IMR-90 (cell line): ENCODE data around the gene TMUB2. TPM values are rescaled to one million over a fixed set of nuclear protein-coding genes. Genes with fewer than 3 reads are reported as not detected.

Experiments used
- ATAC-seq: fragments of 200-7000 bp; cut with Tn5 transposase; 2 replicates; pipeline ENCODE4 v1.9.1; 2020; ENCODE audit warnings: low read depth, mild to moderate bottlenecking, moderate library complexity
- BruUV-seq: library from RNA; stranded (reverse); fragments of 400-500 nt; replicated peaks from 2 replicates; lab custom pipeline; 2021; lab: Mats Ljungman, UMichigan
- CTCF ChIA-PET: fragments of 300-600 bp; formaldehyde crosslinking; extraction: SDS; loops from one replicate; lab custom pipeline; 2021; ENCODE audit warnings: antibody characterized with exemption; lab: Yijun Ruan, JAX
- POLR2A ChIA-PET: fragments of 300-600 bp; sonication (Branson Sonifier 250); formaldehyde crosslinking; loops from one replicate; lab custom pipeline; 2022; ENCODE audit warnings: antibody characterized with exemption; ENCODE audit not compliant: unreplicated experiment; lab: Charles Lee
- DNase-seq: peaks from one replicate; pipeline ENCODE4 v3.0.0; 2013
- H2AFZ ChIP-seq: replicated peaks from 2 replicates; pipeline ENCODE3; 2013; ENCODE audit warnings: low read length, mild to moderate bottlenecking; ENCODE audit not compliant: poor library complexity
- H2AK5ac ChIP-seq: 2 replicates; pipeline ENCODE4 v1.6.1; 2013; ENCODE audit warnings: low read depth, low read length, inconsistent platforms
- H2AK9ac ChIP-seq: replicated peaks from 2 replicates; pipeline ENCODE3; 2013; ENCODE audit warnings: mild to moderate bottlenecking, low read depth, low read length, moderate library complexity; ENCODE audit not compliant: poor library complexity
- H2BK120ac ChIP-seq: 2 replicates; pipeline ENCODE4 v1.6.1; 2013; ENCODE audit warnings: low read depth, low read length, inconsistent platforms
- H2BK15ac ChIP-seq: 3 replicates; pipeline ENCODE4 v1.6.1; 2013; ENCODE audit warnings: low read depth, low read length, inconsistent platforms
- H2BK20ac ChIP-seq: 2 replicates; pipeline ENCODE4 v1.6.1; 2013; ENCODE audit warnings: low read depth, mild to moderate bottlenecking, inconsistent platforms, low read length, moderate library complexity
- H2BK5ac ChIP-seq: 2 replicates; pipeline ENCODE4 v1.6.1; 2013; ENCODE audit warnings: mild to moderate bottlenecking, low read depth, low read length, inconsistent platforms; ENCODE audit not compliant: poor library complexity, severe bottlenecking
- H3K14ac ChIP-seq: replicated peaks from 2 replicates; pipeline ENCODE4 v1.6.1; 2013; ENCODE audit warnings: low read depth, low read length, inconsistent platforms
- H3K18ac ChIP-seq: 2 replicates; pipeline ENCODE4 v1.6.1; 2013; ENCODE audit warnings: low read depth, low read length, control low read depth
- H3K23ac ChIP-seq: 2 replicates; pipeline ENCODE4 v1.6.1; 2013; ENCODE audit warnings: low read depth, low read length, inconsistent platforms
- H3K27ac ChIP-seq: 2 replicates; pipeline ENCODE4 v1.5.1; 2013; ENCODE audit warnings: mild to moderate bottlenecking, control low read depth, low read length; ENCODE audit not compliant: insufficient read depth
- H3K27me3 ChIP-seq: 2 replicates; pipeline ENCODE4 v1.6.1; 2013; ENCODE audit warnings: low read length; ENCODE audit not compliant: control insufficient read depth, insufficient read depth
- H3K36me3 ChIP-seq: 2 replicates; pipeline ENCODE4 v1.6.1; 2013; ENCODE audit warnings: low read length, mixed read lengths; ENCODE audit not compliant: control insufficient read depth, insufficient read depth
- H3K4ac ChIP-seq: 2 replicates; pipeline ENCODE4 v1.6.1; 2013; ENCODE audit warnings: low read depth, low read length, inconsistent platforms
- H3K4me1 ChIP-seq: 2 replicates; pipeline ENCODE4 v1.6.1; 2013; ENCODE audit warnings: low read length, mixed read lengths; ENCODE audit not compliant: control insufficient read depth, insufficient read depth
- H3K4me2 ChIP-seq: 2 replicates; pipeline ENCODE4 v1.6.1; 2013; ENCODE audit warnings: low read depth, mild to moderate bottlenecking, control low read depth, low read length, moderate library complexity
- H3K4me3 ChIP-seq: 2 replicates; pipeline ENCODE4 v1.5.1; 2013; ENCODE audit warnings: low read depth, mild to moderate bottlenecking, control low read depth, low read length, moderate library complexity; ENCODE audit not compliant: insufficient read depth
- H3K56ac ChIP-seq: 2 replicates; pipeline ENCODE4 v1.6.1; 2013; ENCODE audit warnings: low read length, inconsistent platforms; ENCODE audit not compliant: insufficient read depth; ENCODE audit errors: extremely low read depth
- H3K79me1 ChIP-seq, 2 experiments: 2 replicates each; pipeline ENCODE4 v1.6.1; 2013; ENCODE audit warnings: low read length in 2 of 2, inconsistent platforms in 1 of 2, low read depth in 1 of 2
- H3K9ac ChIP-seq: 2 replicates; pipeline ENCODE4 v1.6.1; 2013; ENCODE audit warnings: low read depth, low read length, control low read depth
- H3K9me1 ChIP-seq: 2 replicates; pipeline ENCODE4 v1.6.1; 2013; ENCODE audit warnings: low read length, inconsistent platforms; ENCODE audit not compliant: insufficient read depth
- H3K9me3 ChIP-seq: 2 replicates; pipeline ENCODE4 v1.6.1; 2013; ENCODE audit warnings: low read length; ENCODE audit not compliant: control insufficient read depth, insufficient read depth
- H4K20me1 ChIP-seq: 2 replicates; pipeline ENCODE4 v1.6.1; 2013; ENCODE audit warnings: low read length, inconsistent platforms; ENCODE audit not compliant: insufficient read depth
- H4K5ac ChIP-seq: 2 replicates; pipeline ENCODE4 v1.6.1; 2013; ENCODE audit warnings: mild to moderate bottlenecking, low read depth, low read length, control low read depth
- H4K8ac ChIP-seq, 2 experiments: 2 replicates each; pipeline ENCODE4 v1.6.1; 2013; ENCODE audit warnings: low read depth in 2 of 2, low read length in 2 of 2, control low read depth in 1 of 2, inconsistent platforms in 1 of 2
- H4K91ac ChIP-seq: 2 replicates; pipeline ENCODE4 v1.6.1; 2013; ENCODE audit warnings: low read depth, low read length, inconsistent platforms; ENCODE audit not compliant: insufficient read depth
- BHLHE40 ChIP-seq: fragments of 150-350 bp; IDR thresholded peaks from 2 replicates; pipeline ENCODE4 v1.6.1; 2016; ENCODE audit warnings: mild to moderate bottlenecking, low read depth, low read length
- CEBPB ChIP-seq: IDR thresholded peaks from 2 replicates; pipeline ENCODE4 v1.6.1; 2012; ENCODE audit warnings: low read depth, low read length, improper control_type of control experiment
- CHD1 ChIP-seq: IDR thresholded peaks from 2 replicates; pipeline ENCODE4 v1.6.1; 2012; ENCODE audit warnings: low read depth, low read length, improper control_type of control experiment
- CTCF ChIP-seq: conservative IDR thresholded peaks from 2 replicates; pipeline ENCODE4 v1.5.1; 2012; ENCODE audit warnings: mild to moderate bottlenecking, low read depth, low read length, improper control_type of control experiment
- ELK1 ChIP-seq: fragments of 150-350 bp; IDR thresholded peaks from 2 replicates; pipeline ENCODE4 v1.6.1; 2016; ENCODE audit warnings: low read depth, mild to moderate bottlenecking, low read length, moderate library complexity, borderline replicate concordance
- FOS ChIP-seq: fragments of 150-350 bp; IDR thresholded peaks from 2 replicates; pipeline ENCODE4 v1.6.1; 2016; ENCODE audit warnings: low read depth, low read length
- MAFK ChIP-seq: IDR thresholded peaks from 2 replicates; pipeline ENCODE4 v1.6.1; 2012; ENCODE audit warnings: low read depth, low read length, improper control_type of control experiment
- MAZ ChIP-seq: IDR thresholded peaks from 2 replicates; pipeline ENCODE4 v1.6.1; 2012; ENCODE audit warnings: low read depth, mild to moderate bottlenecking, low read length, improper control_type of control experiment, moderate library complexity, borderline replicate concordance
- MXI1 ChIP-seq: IDR thresholded peaks from 2 replicates; pipeline ENCODE4 v1.6.1; 2012; ENCODE audit warnings: low read depth, mild to moderate bottlenecking, low read length, moderate library complexity, borderline replicate concordance
- NFE2L2 ChIP-seq: fragments of 150-350 bp; IDR thresholded peaks from 2 replicates; pipeline ENCODE4 v1.6.1; 2016; ENCODE audit warnings: low read depth, mild to moderate bottlenecking, low read length
- POLR2A ChIP-seq: IDR thresholded peaks from 2 replicates; pipeline ENCODE4 v1.6.1; 2012; ENCODE audit warnings: mild to moderate bottlenecking, low read depth, low read length
- RAD21 ChIP-seq: IDR thresholded peaks from 2 replicates; pipeline ENCODE4 v1.6.1; 2012; ENCODE audit warnings: low read length, improper control_type of control experiment
- SMC3 ChIP-seq: fragments of 150-350 bp; IDR thresholded peaks from 2 replicates; pipeline ENCODE4 v1.6.1; 2016; ENCODE audit warnings: low read depth, mild to moderate bottlenecking, antibody characterized with exemption, low read length, moderate library complexity
- USF2 ChIP-seq: fragments of 150-350 bp; IDR thresholded peaks from 2 replicates; pipeline ENCODE4 v1.6.1; 2017; ENCODE audit warnings: mild to moderate bottlenecking, antibody characterized with exemption, low read length, low read depth
- WGBS, 2 experiments: methylation state at CpG; one replicate each; pipeline versions ENCODE4 v1.1.5 to v1.1.7; 2013; ENCODE audit warnings: missing lambda C conversion rate in 2 of 2; ENCODE audit not compliant: insufficient read length in 1 of 2; ENCODE audit errors: extremely low coverage in 2 of 2; 5-methylcytosine and 5-hydroxymethylcytosine counted together
- dilution Hi-C: fragments of 300-500 bp; cut with HindIII; formaldehyde crosslinking; loops from one replicate; pipeline ENCODE4 v1.14.3; 2018; ENCODE audit warnings: low sequenced_read_pairs; ENCODE audit not compliant: unreplicated experiment
- in situ Hi-C: fragments of 300-500 bp; cut with MboI; formaldehyde crosslinking; loops from 3 replicates; pipeline ENCODE4 v1.14.3; 2019; ENCODE audit warnings: low sequenced_read_pairs, inconsistent platforms, mixed read lengths
- intact Hi-C: fragments of 100-400 bp; cut with micrococcal nuclease; formaldehyde crosslinking; loops from 2 replicates; pipeline ENCODE4 v1.10.0; 2022
- polyA plus RNA-seq, 3 experiments: library from polyadenylated mRNA; depleted of rRNA; stranded (reverse); fragments of >200 nt; gene quantifications; 2 replicates each; pipeline ENCODE4 v1.2.3, GENCODE V29; 2012; ENCODE audit warnings: low replicate concordance in 1 of 3
- total RNA-seq: library from RNA; depleted of rRNA; stranded (reverse); fragments of >200 nt; gene quantifications from 2 replicates; pipeline ENCODE4 v1.2.3, GENCODE V29; 2012

Gene TMUB2
- total and polyA plus RNA-seq, 2 of the 4 experiments (the other 2 are of a cell fraction), result 16.5 to 42.5 TPM

- Histone ChIP-seq H2AK9ac (peak overlapping the region; percentile 100), H3K18ac (peak overlapping the region; percentile 67; the same call in 1 of the 2 replicates), H3K9ac (peak overlapping the region; percentile 66), H3K23ac (peak overlapping the region; percentile 85), H2BK120ac (peak overlapping the region; percentile 68), H3K4ac (peak overlapping the region; percentile 98), H2BK15ac (no peak overlapping the region), H3K9me3 (no peaks in the 10 kb centered on the region), H2AK5ac (peak overlapping the region; percentile 87), H4K20me1 (peaks cover 3% of the 10 kb centered on the region; the same call in 1 of the 2 replicates), H4K5ac (peak overlapping the region; percentile 78), H3K14ac (peak overlapping the region; percentile 95), H2AFZ (peak overlapping the region; percentile 16), H3K79me1 (peaks cover 26 to 51% of the 10 kb centered on the region in 2 experiments; a peak in 3 of 4 replicates), H3K4me2 (peak overlapping the region; percentile 78), H4K91ac (peak overlapping the region; percentile 93), H3K27ac (peak overlapping the region; percentile 96), H3K4me3 (peak overlapping the region; percentile 83), H3K9me1 (peaks cover 6% of the 10 kb centered on the region; the same call in 1 of the 2 replicates), H3K4me1 (peaks cover 14% of the 10 kb centered on the region), H2BK5ac (peak overlapping the region; percentile 85), H3K27me3 (no peaks in the 10 kb centered on the region), H3K56ac (peak overlapping the region; percentile 75), H2BK20ac (no peak overlapping the region; the same call in 1 of the 2 replicates), H3K36me3 (peaks cover 39% of the 10 kb centered on the region), H4K8ac (peak overlapping the region; percentile 64 to 90)
- CTCF ChIA-PET, result interaction anchor here (0.9 to 1.3 kb wide), 3 partner anchors 11 to 147 kb away, joined by 3 read pairs; partner anchors contain the start of gene GRN
- intact Hi-C loops (no loop called here), dilution Hi-C loops (no loop called here), in situ Hi-C loops (no loop called here)
- no TSS peak for BruUV-seq
- ATAC-seq (peak; percentile 2; the same call in 1 of the 2 replicates), DNase-seq (peak; percentile 41)
- POLR2A ChIA-PET, result interaction anchor here (1.1 kb wide), 1 partner anchor 10 kb away, joined by 3 read pairs; no protein-coding TSS in a partner anchor
- no CpG with 5 or more reads among the region's 11 CpGs for WGBS, 2 experiments
- 0 out of 2 replicates have a peak, but pooled peaks have one; percentile 10 for TF ChIP-seq SMC3
- TF ChIP-seq MXI1, result no peak
- no peak for TF ChIP-seq USF2
- no peak for TF ChIP-seq NFE2L2
- peak; percentile 36; the same call in 1 of the 2 replicates for TF ChIP-seq RAD21
- TF ChIP-seq MAFK, result no peak
- TF ChIP-seq CEBPB, result no peak
- no peak for TF ChIP-seq POLR2A
- no peak for TF ChIP-seq MAZ
- TF ChIP-seq ELK1, result no peak
- no peak for TF ChIP-seq FOS
- TF ChIP-seq CHD1, result no peak
- no peak for TF ChIP-seq BHLHE40
- TF ChIP-seq CTCF, result peak; percentile 33; the same call in 1 of the 2 replicates
These were observed 11.4 kb downstream of the TMUB2 start for GRCh38 chr17:44197980-44198720.
